HG03575 (cell line): Measurements from ENCODE around the gene KMT2E.

Experiments used
- ATAC-seq: cut with Tn5 transposase; IDR thresholded peaks from one replicate; pipeline ENCODE4 v1.9.1; 2021; ENCODE audit not compliant: unreplicated experiment, insufficient number of reproducible peaks, low FRiP score; ENCODE audit errors: extremely low read depth

The KMT2E gene

DNA sequence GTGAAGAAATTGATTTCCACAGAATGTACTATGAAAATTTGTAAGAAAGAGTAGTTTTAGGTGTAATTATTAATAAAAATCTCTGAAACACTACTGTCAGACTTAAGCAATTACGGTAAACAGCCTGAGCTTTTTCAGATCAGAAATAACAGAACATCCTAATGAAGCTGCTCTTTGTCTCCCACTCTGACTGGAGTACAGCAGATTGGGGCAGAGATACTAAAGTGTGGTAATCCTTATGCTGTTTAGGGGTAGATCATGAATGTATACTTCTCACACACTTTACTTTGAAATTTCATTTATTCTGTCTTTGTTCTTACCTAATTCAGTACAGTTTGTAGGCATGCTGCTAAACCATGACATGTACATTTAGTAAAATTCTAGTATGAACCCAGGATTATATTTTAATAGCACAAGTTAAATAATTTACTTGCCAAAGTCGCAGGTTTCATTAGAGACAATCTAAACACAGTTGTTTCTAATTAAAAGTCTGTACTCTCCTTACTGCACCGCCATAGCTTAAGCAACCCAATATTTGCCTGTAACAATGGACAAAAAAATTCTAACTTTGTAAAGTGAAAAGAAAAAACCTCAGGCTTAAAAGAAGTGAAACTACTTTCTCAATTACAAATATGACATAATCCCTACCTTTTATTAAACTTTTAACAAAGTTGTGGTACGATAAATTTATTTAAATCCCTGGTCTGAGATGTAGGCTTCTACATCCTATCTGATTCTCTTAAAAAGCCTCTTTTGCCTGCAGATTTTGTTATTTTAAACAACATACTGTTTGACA is 88.8 kb downstream of the KMT2E start:
- no peak for ATAC-seq

DNA sequence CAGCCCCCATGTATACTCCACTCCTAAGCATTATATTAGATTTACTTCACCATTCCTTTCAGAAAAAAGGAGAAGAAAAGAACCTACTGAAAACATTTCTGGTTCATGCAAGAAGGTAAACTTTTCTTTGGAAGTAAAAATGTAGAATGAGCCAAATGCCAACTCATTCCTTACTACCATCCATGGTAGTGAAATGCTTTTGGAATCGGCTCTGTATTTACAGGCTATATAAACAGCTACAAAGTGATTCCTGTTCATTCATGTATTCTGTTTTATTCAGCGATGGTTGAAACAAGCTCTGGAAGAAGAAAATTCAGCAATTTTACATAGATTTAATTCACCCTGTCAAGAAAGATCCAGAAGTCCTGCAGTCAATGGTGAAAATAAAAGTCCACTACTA is 91.6 kb downstream of the KMT2E start:
- ATAC-seq, result no peak

DNA sequence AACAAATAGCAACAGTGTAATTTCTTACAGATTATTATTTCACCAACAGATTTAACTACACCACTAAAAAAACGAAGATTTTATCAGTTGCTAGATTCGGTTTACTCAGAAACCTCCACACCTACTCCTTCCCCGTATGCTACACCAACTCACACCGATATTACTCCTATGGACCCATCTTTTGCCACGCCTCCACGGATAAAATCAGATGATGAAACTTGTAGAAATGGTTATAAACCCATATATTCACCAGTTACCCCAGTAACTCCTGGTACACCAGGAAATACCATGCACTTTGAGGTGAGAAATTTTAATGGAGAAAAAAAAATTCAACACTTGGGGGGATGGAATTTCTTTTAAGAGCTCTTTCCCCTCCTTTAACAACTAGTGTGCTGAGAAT is 92.5 kb downstream of the KMT2E start:
- no peak for ATAC-seq

DNA sequence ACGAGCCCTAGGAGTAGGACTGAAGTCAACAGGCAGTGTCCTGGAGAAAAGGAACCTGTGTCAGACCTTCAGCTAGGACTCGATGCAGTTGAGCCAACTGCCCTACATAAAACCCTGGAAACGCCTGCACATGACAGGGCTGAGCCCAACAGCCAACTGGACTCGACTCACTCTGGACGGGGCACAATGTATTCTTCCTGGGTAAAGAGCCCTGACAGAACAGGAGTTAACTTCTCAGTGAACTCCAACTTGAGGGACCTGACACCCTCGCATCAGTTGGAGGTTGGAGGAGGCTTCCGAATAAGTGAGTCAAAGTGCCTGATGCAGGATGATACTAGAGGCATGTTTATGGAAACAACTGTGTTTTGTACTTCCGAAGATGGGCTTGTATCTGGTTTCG is 93.5 kb downstream of the KMT2E start:
- no peak for ATAC-seq

DNA sequence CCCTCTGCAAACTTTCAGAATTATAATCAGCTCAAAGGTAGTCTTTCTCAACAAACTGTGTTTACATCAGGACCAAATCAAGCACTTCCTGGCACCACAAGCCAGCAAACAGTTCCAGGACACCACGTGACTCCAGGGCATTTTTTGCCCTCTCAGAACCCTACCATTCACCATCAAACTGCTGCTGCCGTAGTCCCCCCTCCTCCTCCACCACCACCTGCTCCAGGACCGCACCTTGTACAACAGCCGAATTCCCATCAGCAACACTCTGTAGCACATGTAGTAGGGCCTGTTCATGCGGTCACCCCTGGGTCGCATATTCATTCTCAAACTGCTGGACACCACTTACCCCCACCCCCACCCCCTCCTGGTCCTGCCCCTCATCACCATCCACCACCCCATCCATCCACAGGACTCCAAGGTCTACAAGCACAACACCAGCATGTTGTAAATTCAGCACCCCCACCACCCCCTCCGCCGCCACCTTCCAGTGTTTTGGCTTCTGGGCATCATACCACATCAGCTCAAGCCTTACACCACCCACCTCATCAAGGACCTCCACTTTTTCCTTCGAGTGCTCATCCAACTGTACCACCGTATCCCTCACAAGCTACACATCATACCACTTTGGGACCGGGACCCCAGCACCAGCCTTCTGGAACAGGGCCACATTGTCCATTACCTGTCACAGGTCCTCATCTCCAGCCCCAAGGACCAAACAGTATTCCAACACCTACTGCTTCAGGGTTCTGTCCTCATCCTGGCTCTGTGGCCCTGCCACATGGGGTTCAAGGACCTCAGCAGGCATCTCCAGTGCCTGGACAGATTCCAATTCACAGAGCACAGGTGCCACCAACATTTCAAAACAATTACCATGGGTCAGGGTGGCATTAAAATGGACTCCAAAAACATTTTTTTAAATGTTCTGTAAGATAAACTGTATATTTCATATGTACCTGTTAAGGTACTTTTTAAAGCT is 98.7 kb downstream of the KMT2E start:
- no peak for ATAC-seq

DNA sequence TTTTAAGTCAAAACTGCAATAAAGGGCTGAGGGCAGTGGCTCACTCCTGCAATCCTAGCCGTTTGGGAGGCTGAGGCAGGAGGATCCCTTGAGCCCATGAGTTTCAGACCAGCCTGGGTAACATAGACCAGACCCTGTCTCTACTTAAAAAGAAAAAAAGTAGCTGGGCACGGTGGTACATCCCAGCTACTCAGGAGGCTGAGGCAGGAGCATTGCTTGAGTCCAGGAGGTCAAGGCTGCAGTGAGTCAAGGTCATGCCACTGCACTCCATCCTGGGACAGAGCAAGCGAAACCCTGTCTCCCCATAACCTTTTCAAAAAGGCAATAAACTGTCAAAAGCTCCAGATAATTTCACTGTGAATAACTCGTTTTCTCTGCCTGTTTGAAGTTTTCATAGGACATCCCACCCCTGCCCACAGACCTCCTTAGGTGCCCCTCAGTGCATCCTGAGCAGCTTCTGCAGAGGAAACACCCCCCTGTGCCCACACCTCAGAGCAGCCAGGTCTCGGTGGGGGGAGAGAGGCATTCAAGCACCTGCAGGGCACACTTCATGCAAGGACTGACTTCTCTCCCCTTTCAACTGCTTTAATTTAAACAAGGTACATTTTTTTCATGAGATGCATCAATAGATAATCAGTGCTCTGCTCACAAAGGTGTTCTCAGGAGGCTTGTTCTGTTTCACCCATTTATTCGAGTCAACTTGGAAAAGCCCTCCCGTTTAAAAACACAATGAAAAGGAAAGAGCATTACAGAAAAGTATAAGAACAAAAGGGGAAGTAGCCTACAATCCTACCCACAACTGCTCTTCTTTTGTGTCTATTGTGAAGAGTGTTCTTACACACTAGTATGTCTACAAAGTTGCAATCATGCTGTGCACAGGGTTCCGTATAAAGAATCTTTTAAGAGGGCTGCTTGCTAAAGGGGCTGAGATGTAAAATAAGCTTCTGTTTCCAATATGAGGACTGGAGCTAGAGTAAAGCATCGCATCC is 104.9 kb downstream of the KMT2E start:
- no peak for ATAC-seq

DNA sequence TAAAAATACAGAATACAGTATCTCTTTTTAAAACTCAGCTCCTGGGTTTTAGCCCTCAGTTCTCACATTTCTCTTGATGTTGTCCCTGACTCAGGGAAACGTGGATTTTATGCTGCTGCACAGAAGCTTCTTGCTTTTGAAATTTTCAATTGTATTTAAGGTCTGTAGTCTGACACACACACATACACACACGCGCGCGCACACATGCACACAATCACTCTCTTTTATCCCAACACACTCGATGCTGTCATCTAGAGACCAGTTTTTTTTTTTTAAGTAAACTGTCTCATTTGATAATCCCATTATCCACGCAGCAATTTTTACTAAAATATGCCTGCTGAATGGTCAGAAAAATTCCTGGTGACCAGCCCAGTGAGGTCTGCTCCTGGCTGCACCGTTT is 108.6 kb downstream of the KMT2E start:
- ATAC-seq, result no peak

DNA sequence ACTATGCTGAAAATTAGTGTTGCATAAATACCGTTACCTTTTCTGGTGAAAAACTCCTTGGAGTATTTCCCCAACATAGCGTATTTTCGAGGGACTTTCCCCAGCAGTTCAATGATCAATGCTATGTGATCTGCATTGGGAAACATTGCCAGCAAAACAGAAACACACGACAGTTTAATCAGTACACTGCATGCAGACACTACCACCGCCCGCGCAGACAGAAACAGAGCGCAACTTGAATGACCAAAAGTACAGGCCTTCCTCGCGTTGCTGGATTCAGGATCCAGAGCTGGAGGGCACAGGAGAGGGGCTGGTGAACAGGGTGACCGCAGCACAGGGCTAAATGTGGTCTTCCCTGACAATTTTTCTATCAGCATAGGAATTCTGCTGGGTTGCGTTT is 111.7 kb downstream of the KMT2E start:
- no peak for ATAC-seq

DNA sequence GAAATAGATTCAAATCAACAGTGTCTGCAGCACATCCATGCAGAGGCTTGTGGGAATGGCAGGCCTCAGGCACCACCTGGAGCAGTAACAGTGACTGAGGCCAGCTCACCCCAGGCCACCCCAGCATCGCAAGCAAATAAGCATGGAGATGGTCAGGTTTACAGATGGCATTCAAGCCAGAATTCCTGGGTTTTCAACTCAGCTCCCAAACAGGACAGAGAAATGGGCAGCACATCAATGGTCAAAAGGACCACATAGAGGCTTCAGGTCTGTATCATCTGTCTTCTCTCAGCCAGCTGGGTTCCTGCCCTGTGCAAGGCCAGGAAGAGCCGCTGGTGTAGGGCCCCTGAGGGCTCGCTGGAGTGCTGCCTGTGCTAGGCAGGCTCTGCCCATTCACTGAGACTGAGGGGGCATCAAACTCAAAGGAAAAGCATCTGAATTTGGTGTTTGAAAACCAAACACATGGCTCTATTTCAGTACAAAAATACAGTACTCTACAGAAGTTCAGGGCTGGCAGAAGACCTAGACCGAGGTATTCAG is 112.5 kb downstream of the KMT2E start:
- ATAC-seq, result no peak

DNA sequence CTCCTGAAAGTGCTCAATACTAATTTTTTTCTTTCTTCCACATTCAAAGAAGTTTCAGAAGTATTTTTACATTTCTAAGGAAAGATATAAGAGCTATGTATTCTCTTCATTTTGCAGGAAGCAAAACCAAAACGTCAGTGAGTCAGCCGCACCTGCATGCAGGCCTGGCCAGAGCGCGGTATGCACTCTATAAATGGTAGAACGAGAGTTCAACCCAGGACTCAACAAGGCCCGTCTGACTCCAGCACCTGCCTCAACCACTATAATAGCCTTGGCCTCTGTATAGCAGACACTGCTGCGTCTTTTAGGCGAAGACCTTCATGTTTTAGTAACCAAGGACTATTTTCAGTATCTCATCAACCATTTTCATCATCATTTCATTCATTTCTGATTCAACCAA is 113.2 kb downstream of the KMT2E start:
- ATAC-seq, result no peak

DNA sequence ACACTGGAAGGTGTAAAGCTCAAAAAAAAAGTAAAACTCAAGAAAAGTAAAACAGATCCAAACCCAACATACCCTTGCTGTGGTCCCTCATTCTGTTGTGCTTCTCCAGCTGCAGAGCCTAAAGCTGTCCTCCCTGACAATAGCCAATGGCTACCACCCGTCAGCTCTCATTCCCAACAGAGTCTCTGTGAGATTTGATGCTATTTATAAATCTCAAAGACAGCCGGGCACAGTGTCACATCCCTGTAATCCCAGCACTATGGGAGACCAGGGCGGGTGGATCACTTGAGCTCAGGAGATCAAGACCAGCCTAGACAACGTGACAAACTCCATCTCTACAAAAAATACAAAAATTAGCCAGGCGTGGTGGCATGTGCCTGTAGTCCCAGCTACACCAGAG is 116.0 kb downstream of the KMT2E start:
- no peak for ATAC-seq

DNA sequence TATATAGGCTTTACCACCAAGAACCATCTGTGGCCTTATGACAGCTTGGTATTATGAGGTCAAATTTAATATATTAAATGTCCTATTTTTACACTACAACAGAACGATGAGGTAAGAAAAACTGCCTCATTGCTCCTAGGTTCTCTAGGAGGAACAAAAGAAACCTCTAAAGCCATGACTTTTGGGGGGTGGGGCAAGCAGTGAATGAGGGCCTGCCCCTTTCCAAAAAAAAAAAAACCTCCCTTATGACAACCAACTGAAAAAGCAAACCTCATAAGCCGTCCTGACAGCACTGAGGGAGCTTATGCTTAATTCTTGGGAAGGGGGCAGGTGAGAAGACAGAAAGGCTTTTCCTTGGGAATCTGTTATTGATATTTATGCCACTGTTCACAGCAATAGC is 116.6 kb downstream of the KMT2E start:
- ATAC-seq, result no peak

DNA sequence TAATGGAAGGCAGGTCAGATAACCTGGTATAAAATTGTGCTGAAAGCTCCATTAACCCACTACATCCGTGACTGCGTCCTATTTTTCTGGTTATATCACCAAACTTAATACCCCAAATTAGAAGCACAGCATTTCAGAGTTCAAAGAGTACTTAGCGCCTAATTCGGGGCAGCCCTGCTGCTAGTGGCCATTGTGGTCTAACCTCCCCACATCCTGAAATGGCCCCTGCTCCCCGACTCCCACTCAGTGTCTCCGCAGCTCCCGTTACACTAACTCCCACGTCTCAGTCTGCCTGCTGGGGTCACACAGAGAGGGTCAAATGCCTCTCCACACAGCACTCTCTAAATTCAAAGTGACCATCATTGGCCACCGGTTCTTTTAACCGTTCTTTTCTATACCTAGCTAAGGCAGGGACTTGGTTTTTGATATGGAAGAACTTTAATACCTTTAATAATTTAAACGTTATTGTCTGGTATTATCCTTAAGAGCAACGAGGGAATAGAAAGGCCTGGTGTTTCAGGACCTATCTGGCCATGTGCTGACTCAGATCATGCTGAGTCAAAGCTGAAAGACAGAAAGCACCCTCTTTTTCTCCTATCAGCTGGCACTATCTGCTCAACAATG is 117.1 kb downstream of the KMT2E start:
- ATAC-seq, result no peak

DNA sequence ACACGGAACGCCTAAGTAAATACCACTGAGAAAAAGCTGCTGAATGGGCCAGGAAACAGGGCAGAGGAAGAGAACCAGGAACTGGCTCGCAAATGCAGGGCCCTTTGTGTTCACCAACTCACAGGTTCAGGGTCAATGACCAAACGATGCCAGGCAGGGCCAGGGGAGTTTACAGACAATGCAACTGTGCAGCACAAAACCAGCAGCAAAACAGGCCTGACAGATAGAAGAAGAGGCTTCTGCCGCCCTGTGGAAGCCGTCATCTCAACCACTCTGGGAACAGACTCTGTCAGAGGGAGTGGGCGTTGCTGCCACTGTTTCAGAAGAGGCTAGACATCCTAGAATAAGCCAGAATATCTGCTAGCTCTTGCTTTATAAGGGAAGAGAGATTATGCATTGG is 117.9 kb downstream of the KMT2E start:
- no peak for ATAC-seq

DNA sequence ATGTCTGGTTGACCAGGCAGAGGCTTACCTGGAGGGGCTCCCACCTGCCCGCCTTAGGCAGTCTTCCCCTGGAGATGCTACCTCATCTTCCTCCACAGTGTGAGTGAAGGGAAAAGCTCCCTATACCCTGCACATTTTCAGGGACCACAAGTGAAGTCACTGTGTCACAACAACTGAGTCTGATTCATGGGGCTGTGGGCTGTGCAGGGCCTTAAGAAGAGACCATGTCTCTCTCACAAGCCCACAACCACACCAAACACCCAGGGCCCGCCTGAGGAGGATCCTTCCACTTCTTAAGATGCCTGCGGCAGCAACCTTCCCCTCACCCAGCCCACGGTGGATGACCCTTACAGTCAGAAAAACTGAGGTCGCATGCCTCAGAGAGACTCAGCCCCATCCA is 118.3 kb downstream of the KMT2E start:
- no peak for ATAC-seq

DNA sequence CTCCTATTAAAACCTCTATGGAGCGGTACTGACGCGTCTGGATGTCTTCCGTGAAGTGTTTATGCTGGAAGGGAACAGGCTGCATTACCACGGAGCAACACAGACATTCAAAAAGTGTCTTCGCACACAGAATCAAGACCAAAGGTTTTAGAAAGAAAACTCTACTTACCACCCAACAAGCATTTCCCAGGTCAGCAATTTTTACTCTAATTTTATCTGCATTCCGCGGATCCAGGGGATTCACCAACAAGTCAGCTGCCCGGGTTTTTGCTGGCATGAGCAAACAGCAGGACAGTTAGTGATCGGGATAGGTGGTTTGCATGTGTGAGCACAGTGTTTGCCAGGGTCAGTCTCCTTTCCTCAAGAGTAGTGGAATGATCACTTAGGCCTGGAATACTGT is 118.8 kb downstream of the KMT2E start:
- no peak for ATAC-seq

DNA sequence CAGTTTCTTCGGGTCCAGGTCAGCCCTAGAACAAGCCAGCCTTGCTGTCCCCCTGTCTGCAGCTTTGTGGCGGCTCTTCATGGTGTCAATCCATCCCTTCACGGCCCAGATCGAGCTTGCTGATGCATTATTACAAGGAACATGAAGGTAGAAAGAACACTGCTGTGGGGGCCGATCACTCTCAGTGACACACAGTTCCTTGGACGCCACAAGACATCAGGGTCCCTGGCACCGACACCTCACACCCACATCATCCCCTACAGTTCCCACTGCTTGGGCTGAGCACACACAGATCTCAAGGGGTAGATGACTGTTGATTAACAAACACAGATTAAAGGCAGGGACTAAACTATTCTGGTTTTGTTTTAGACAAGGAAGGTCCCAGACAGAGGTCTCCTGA is 119.4 kb downstream of the KMT2E start:
- ATAC-seq, result no peak

DNA sequence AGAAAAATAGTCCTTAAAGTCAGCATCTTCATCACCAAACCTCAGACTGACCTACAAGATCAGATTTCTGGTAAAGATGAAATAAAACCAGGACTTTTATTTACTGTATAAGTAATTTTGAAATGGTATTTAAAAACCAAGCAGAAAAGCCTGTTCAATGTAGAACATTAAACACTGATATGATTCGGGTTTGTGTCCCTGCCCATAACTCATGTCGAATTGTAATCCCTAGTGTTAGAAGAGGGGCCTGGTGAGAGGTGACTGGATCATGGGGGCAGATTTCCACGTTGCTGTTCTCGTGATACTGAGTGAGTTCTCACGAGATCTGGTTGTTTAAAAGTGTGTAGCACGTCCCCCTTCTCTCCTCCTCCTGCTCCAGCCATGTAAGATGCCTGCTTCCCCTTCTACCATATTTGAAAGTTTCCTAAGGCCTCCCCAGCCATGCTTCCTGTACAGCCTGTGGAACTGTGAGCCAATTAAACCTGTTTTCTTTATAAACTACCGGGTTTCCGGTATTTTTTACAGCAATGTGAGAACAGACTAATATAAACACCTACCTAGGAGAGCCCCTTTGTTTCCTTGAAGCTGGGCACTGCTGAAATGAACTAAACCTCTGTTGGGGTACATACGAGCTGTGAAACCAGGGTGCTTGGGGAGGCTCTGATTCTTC is 120.1 kb downstream of the KMT2E start:
- no peak for ATAC-seq
